Smooth muscle cell (in vitro differentiated cells): Measurements from ENCODE around the gene INPP4B. TPM values are rescaled to one million over a fixed set of nuclear protein-coding genes. Genes with fewer than 3 reads are reported as not detected.

ENCODE experiments used
- DNase-seq: peaks from one replicate; lab custom pipeline; 2025; ENCODE audit not compliant: unreplicated experiment; lab: John Stamatoyannopoulos, UW
- H2AFZ ChIP-seq: fragments of 200-600 bp; sonication (generic); 2 replicates; pipeline ENCODE4 v1.6.0; 2016; ENCODE audit warnings: antibody characterized with exemption, low read depth, mild to moderate bottlenecking
- H3F3A ChIP-seq: fragments of 200-600 bp; sonication (generic); 2 replicates; pipeline ENCODE4 v1.6.0; 2017; ENCODE audit warnings: antibody characterized with exemption, low read depth
- H3K27ac ChIP-seq: fragments of 200-600 bp; sonication (generic); 2 replicates; pipeline ENCODE4 v1.5.1; 2016; ENCODE audit warnings: low read depth, mild to moderate bottlenecking
- H3K27me3 ChIP-seq: fragments of 200-600 bp; sonication (generic); 2 replicates; pipeline ENCODE4 v1.6.1; 2016; ENCODE audit warnings: low read depth, mild to moderate bottlenecking
- H3K36me3 ChIP-seq: fragments of 200-600 bp; sonication (generic); 2 replicates; pipeline ENCODE4 v1.5.1; 2016; ENCODE audit warnings: low read depth
- H3K4me1 ChIP-seq: fragments of 200-600 bp; sonication (generic); 2 replicates; pipeline ENCODE4 v1.5.1; 2016; ENCODE audit warnings: low read depth
- H3K4me2 ChIP-seq: fragments of 200-600 bp; sonication (generic); 2 replicates; pipeline ENCODE4 v1.6.0; 2016; ENCODE audit warnings: mild to moderate bottlenecking
- H3K4me3 ChIP-seq: fragments of 200-600 bp; sonication (generic); 2 replicates; pipeline ENCODE4 v1.5.1; 2016; ENCODE audit warnings: mild to moderate bottlenecking
- H3K79me2 ChIP-seq: fragments of 200-600 bp; sonication (generic); 2 replicates; pipeline ENCODE4 v1.6.0; 2016; ENCODE audit warnings: low read depth, mild to moderate bottlenecking
- H3K9ac ChIP-seq: fragments of 200-600 bp; sonication (generic); 2 replicates; pipeline ENCODE4 v1.6.0; 2016; ENCODE audit warnings: low read depth
- H3K9me3 ChIP-seq: fragments of 200-600 bp; sonication (generic); replicated peaks from 2 replicates; pipeline ENCODE4 v1.5.1; 2016; ENCODE audit warnings: low read depth
- H4K20me1 ChIP-seq: fragments of 200-600 bp; sonication (generic); 2 replicates; pipeline ENCODE4 v1.6.0; 2016; ENCODE audit warnings: low read depth
- WGBS: methylation state at CpG from one replicate; pipeline ENCODE4 v1.1.7; 2016; ENCODE audit warnings: low lambda C conversion rate; 5-methylcytosine and 5-hydroxymethylcytosine counted together
- polyA plus RNA-seq: library from polyadenylated mRNA; unstranded; fragments of >200 nt; fragmentation: Nextera tagmentation; extraction: Ambion mirVana; gene quantifications from 2 replicates; pipeline ENCODE4 v1.2.1, GENCODE V29; 2016
- total RNA-seq: library from RNA; depleted of rRNA; stranded (reverse); fragments of >200 nt; gene quantifications from 2 replicates; pipeline ENCODE4 v1.2.3, GENCODE V29; 2014
- TF ChIP-seq, protein P1 (sequence below): fragments of 200-600 bp; sonication (generic); IDR thresholded peaks from 2 replicates; pipeline ENCODE4 v1.5.1; 2017; ENCODE audit warnings: borderline replicate concordance, mild to moderate bottlenecking, antibody characterized with exemption; ENCODE audit not compliant: insufficient read depth, poor library complexity, severe bottlenecking

Gene INPP4B
- total and polyA plus RNA-seq, 2 experiments from 2014 or later = 2.0 to 10.9 TPM

- no peak for DNase-seq
- Histone ChIP-seq H3K4me3 (no peak overlapping the region), H3K79me2 (no peaks in the 10 kb centered on the region), H4K20me1 (no peaks in the 10 kb centered on the region), H2AFZ (no peak overlapping the region), H3K4me2 (no peak overlapping the region), H3K27me3 (no peaks in the 10 kb centered on the region), H3K9me3 (no peaks in the 10 kb centered on the region), H3K36me3 (no peaks in the 10 kb centered on the region), H3K4me1 (no peaks in the 10 kb centered on the region), H3K9ac (no peak overlapping the region), H3K27ac (no peak overlapping the region), H3F3A (no peaks in the 10 kb centered on the region)
- TF ChIP-seq, protein P1, sequence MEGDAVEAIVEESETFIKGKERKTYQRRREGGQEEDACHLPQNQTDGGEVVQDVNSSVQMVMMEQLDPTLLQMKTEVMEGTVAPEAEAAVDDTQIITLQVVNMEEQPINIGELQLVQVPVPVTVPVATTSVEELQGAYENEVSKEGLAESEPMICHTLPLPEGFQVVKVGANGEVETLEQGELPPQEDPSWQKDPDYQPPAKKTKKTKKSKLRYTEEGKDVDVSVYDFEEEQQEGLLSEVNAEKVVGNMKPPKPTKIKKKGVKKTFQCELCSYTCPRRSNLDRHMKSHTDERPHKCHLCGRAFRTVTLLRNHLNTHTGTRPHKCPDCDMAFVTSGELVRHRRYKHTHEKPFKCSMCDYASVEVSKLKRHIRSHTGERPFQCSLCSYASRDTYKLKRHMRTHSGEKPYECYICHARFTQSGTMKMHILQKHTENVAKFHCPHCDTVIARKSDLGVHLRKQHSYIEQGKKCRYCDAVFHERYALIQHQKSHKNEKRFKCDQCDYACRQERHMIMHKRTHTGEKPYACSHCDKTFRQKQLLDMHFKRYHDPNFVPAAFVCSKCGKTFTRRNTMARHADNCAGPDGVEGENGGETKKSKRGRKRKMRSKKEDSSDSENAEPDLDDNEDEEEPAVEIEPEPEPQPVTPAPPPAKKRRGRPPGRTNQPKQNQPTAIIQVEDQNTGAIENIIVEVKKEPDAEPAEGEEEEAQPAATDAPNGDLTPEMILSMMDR = no peak
- 95% methylated on average over 2 of the region's 2 CpGs for WGBS
Observed at GRCh38 chr4:142158980-142159379, 687.1 kb downstream of the INPP4B start.

DNA sequence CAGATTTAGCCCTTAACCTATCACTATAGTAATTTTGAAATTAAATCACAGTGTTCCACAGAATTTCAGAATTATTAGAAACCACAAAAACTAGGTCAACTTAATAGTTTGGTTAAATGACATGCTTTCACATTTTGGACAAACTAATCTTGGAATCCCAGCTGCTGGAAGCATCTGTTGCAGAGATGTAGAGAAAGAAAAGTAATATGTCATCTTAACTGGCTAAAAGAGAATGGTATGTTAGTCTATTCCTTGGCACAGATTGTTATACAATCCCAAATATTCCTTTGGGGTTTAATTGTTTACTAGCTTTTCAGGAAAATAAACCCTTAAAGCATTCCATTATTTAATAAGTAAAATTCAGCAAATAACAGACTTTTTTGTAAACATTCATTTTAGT lies 689.8 kb downstream of the INPP4B start:
- no peak overlapping the region for H3K4me2 ChIP-seq
- no peak overlapping the region for H3K4me3 ChIP-seq
- no peaks in the 10 kb centered on the region for H3F3A ChIP-seq
- no peak for DNase-seq
- H3K27ac ChIP-seq = no peak overlapping the region
- no peaks in the 10 kb centered on the region for H3K36me3 ChIP-seq
- no peaks in the 10 kb centered on the region for H3K27me3 ChIP-seq
- TF ChIP-seq, protein P1 = no peak
- no peaks in the 10 kb centered on the region for H4K20me1 ChIP-seq
- H3K9ac ChIP-seq = no peak overlapping the region
- H3K9me3 ChIP-seq = no peaks in the 10 kb centered on the region
- no peak overlapping the region for H2AFZ ChIP-seq
- H3K79me2 ChIP-seq = no peaks in the 10 kb centered on the region
- H3K4me1 ChIP-seq = no peaks in the 10 kb centered on the region

- H3K79me2 ChIP-seq = no peaks in the 10 kb centered on the region
- WGBS = 91% methylated on average over 2 of the region's 2 CpGs
- H2AFZ ChIP-seq = no peak overlapping the region
- no peak overlapping the region for H3K4me2 ChIP-seq
- no peak for DNase-seq
- no peaks in the 10 kb centered on the region for H3K4me1 ChIP-seq
- TF ChIP-seq, protein P1 = no peak
- no peaks in the 10 kb centered on the region for H3K36me3 ChIP-seq
- no peaks in the 10 kb centered on the region for H3F3A ChIP-seq
- H3K27me3 ChIP-seq = no peaks in the 10 kb centered on the region
- no peak overlapping the region for H3K9ac ChIP-seq
- H3K9me3 ChIP-seq = no peaks in the 10 kb centered on the region
- H4K20me1 ChIP-seq = no peaks in the 10 kb centered on the region
- no peak overlapping the region for H3K27ac ChIP-seq
- no peak overlapping the region for H3K4me3 ChIP-seq
Observed at GRCh38 chr4:142155347-142155746, 690.8 kb downstream of the INPP4B start.

DNA sequence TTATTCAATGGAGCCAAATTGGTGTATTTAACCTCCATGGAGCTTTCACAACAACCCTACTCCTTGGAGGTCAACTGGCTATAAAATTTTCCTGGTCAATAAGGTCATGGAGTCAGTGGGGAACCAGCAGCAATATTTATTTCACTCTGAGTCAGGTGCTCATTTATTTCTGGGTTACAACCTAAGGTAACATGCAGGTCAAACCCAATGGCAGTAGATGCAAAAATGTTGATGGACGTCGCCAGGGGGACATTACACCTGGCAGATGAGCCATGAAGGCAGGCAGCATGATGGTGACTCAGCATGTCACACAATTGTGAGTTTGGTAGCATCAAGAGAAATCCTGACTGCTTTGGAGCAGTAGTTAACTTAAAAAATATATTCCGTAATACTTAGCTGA lies 695.6 kb downstream of the INPP4B start:
- no peak for DNase-seq
- Histone ChIP-seq H4K20me1 (no peaks in the 10 kb centered on the region), H3K4me2 (no peak overlapping the region), H3K9ac (no peak overlapping the region), H3K4me3 (no peak overlapping the region), H2AFZ (no peak overlapping the region), H3K27ac (no peak overlapping the region), H3F3A (no peaks in the 10 kb centered on the region), H3K9me3 (no peaks in the 10 kb centered on the region), H3K4me1 (no peaks in the 10 kb centered on the region), H3K27me3 (no peaks in the 10 kb centered on the region), H3K36me3 (no peaks in the 10 kb centered on the region), H3K79me2 (no peaks in the 10 kb centered on the region)
- 98% methylated on average over 3 of the region's 3 CpGs for WGBS
- TF ChIP-seq, protein P1 = no peak
